HG03280 (cell line): ENCODE measurements around the gene MIDN.
"Not testable (repeated sequence)": the region's sequence is repeated elsewhere in the genome, so short reads cannot be mapped to it uniquely, and the experiment has no call there.

ENCODE experiments used
- ATAC-seq: cut with Tn5 transposase; IDR thresholded peaks from one replicate; pipeline ENCODE4 v1.9.1; 2021; ENCODE audit warnings: mild to moderate bottlenecking, moderate library complexity; ENCODE audit not compliant: unreplicated experiment

MIDN gene

GRCh38 chr19:1291761-1292418 is 43.5 kb downstream of the MIDN start:
- no peak for ATAC-seq

- no peak for ATAC-seq
Observed at GRCh38 chr19:1292419-1293151, 44.2 kb downstream of the MIDN start.

GRCh38 chr19:1293782-1294604 is 45.6 kb downstream of the MIDN start:
- no peak for ATAC-seq

GRCh38 chr19:1294688-1295087 is 46.3 kb downstream of the MIDN start:
- ATAC-seq: no peak

DNA sequence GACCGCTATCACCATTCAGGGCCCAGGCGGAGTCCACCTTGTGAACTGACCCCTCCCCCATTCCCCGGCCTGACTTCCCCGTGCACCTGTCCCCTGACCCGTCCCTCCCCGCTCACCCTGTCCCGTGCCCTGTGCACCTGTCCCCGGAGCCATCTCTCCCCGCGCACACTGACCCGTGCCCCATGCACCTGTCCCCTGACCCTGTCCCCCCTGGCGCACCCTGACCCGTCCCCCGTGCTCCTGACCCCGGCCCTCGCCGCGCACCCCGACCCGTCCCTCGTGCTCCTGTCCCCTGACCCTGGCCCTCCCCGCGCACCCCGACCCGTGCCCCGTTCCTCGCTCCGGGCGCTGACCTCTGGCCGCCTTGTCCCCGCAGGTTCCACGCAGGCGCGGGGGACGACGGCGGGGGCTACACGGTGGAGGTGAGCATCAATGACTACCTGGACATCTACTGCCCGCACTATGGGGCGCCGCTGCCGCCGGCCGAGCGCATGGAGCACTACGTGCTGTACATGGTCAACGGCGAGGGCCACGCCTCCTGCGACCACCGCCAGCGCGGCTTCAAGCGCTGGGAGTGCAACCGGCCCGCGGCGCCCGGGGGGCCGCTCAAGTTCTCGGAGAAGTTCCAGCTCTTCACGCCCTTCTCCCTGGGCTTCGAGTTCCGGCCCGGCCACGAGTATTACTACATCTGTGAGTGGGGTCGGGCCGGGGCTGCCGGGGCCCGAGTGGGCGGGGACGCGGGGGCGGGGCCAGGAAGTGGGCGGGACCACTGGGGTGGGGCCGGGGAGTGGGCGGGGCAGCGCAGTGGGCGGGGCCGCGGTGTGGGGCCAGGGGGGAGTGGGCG is 47.0 kb downstream of the MIDN start:
- no peak for ATAC-seq

DNA sequence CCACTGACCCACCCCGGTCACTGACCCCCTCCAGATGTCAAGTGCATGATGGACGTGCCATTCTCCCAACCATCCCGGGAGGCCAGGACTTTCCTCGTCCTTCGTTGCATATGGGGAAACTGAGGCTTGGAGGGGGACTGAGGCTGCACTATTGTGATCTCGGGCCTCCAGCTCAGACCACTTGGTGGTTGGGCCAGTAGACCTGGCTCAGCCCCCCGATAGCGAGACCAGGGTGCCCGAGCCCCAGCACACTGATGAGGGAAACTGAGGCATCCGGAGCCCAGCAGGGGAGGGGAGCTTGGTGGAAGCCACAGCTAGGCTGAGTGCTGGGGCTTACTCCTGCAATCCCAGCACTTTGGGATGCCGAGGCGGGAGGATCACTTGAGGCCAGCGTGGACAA is 47.7 kb downstream of the MIDN start:
- ATAC-seq: no peak

GRCh38 chr19:1296575-1297271 is 48.3 kb downstream of the MIDN start:
- no peak for ATAC-seq

GRCh38 chr19:1298235-1298634 is 49.9 kb downstream of the MIDN start:
- no peak for ATAC-seq

GRCh38 chr19:1299801-1300200 is 51.4 kb downstream of the MIDN start:
- ATAC-seq: no peak

- ATAC-seq: no peak
Observed at GRCh38 chr19:1300744-1301490, 52.5 kb downstream of the MIDN start.

DNA sequence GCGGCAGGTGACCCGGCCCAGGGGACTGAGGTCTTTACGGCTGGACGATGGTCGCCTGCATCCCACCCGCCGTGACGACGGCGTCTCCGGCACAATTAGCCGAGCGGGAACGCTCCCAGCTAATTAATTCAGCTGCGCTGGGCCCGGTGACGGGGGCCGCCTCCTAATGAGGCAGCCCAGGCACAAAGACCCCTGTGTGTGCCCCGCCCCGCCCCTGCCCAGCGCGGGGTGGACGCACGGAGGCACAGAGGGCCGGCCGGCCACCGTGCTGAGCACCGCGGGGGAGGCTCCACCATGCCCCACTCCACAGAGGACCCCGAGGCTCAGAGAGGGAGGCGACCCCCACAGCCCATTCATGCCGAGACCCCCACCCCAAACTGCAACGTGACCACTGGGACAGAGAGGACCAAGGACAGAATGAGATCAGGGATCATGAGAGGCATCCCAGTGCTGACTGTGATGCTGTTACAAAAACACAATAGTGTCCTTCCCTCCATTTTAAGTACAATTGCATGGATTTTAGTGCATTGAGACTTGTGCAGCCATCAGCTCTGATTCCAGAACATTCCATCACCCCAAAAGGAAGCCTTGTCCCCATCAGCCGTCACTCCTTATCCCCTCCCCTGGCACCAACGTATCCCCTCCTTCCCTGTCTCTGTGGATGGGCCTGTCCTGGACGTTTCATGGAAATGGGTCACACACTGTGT is 54.3 kb downstream of the MIDN start:
- ATAC-seq: no peak

DNA sequence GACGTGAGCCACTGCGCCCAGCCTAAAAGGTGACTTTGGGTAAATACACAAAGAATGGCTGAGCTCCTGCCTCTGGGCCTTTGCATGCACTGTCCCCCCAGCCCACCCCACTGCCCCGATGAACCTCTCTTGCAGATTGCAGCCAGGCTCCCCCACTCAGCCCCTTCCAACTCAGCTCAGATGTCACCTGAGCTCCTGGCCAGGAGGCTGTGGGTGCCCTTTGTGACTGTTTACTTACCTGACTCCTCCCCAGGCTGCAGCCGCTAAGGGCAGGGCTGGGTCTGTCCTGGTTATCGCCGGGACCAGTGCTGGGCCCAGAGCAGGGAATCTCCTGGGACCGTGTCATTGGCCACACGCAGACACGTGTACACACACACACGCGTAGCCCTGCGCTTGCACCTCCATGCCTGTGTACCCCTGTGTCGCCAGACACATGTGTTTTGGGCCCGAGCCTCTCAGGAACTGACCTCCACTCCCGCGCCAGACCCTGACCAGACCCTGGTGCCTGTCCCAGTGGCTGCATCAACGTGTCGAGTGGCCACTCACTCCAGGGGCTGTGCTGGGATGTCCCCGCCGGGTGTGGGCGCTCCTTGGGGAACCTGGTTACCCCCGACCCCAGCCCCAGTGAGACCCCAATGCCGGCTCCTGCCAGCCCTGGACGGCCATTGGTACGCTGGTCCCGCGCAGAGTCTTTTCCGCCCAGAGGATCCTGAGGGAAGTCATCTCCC is 56.0 kb downstream of the MIDN start:
- no peak for ATAC-seq

DNA sequence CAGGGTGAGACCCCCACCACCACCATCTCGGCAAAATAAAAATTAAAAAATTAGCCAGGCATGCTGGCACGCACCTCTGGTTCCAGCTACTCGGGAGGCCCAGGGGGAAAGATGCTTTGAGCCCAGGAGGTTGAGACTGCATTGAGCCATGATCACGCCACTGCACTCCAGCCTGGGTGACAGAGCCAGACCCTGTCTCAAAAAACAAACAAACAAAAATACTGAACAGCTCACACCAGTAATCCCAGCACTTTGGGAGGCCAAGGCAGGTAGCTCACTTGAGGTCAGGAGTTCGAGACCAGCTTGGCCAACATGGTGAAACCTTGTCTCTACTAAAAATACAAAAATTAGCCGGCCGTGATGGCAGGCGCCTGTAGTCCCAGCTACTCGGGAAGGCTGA is 57.0 kb downstream of the MIDN start:
- not testable (repeated sequence) for ATAC-seq

DNA sequence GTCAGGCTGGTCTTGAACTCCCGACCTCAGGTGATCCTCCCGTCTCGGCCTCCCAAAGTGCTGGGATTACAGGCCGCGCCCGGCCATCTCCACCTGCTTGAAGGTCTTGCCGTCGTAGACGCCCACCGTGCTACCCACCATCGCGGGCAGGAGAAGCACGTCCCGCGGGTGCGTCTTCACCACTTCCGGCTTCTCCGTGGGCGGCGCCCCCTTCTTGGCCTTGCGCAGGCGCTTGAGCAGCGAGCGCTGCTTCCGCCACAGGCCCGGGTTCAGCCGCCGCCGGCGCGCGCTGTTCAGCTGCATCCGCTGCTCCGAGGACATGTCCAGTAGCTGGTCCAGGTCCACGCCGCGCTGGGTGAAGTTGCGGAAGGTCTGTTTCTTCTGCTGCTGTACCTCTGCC is 58.9 kb downstream of the MIDN start:
- ATAC-seq: no peak

DNA sequence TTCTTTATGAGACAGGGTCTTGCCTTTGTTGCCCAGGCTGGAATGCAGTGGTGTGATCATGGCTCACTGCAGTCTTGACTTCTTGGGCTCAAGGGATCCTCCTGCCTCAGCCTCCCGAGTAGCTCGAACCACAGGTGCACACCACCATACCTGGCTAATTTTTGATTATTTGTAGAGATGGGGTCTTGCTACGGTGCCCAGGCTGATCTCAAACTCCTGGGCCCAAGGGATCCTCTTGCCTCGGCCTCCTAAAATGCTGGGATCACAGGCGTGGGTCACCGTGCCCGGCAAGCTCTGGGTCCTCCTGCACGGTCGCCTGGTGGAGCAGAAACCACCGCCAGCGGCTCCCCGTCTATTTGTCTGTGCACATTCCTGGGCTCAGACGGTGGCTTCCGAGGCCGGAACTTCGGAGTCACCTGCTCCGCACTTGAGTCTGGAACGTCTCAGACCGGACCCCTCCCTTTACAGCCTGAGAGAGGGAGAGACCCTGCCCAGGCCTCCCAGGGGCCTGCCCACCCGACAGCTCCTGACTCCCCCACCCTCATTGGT is 59.4 kb downstream of the MIDN start:
- ATAC-seq: no peak

GRCh38 chr19:1308718-1309117 is 60.3 kb downstream of the MIDN start:
- ATAC-seq: no peak
